Muscle of leg (tissue), 11 donors: ENCODE data around the gene PHYH. TPM values are rescaled to one million over a fixed set of nuclear protein-coding genes. Genes with fewer than 3 reads are reported as not detected.
"Not testable (repeated sequence)": the region's sequence is repeated elsewhere in the genome, so short reads cannot be mapped to it uniquely, and the experiment has no call there.

ENCODE experiments used
- DNase-seq: peaks from one replicate; pipeline ENCODE4 v3.0.0; 2013
- H3K27ac ChIP-seq: one replicate; pipeline ENCODE4 v1.5.1; 2013; ENCODE audit warnings: mild to moderate bottlenecking, low read length, control low read depth
- H3K27me3 ChIP-seq: one replicate; pipeline ENCODE4 v1.6.1; 2013; ENCODE audit warnings: low read length; ENCODE audit not compliant: control insufficient read depth, insufficient read depth
- H3K36me3 ChIP-seq: one replicate; pipeline ENCODE4 v1.6.1; 2013; ENCODE audit warnings: low read length; ENCODE audit not compliant: control insufficient read depth, insufficient read depth
- H3K4me1 ChIP-seq: one replicate; pipeline ENCODE4 v1.6.1; 2013; ENCODE audit warnings: low read length; ENCODE audit not compliant: control insufficient read depth, insufficient read depth
- H3K4me3 ChIP-seq: one replicate; pipeline ENCODE4 v1.5.1; 2013; ENCODE audit warnings: low read length, control low read depth
- H3K9me3 ChIP-seq: replicated peaks from 2 replicates; pipeline ENCODE4 v1.6.1; 2013; ENCODE audit warnings: low read depth, low read length; ENCODE audit not compliant: control insufficient read depth
- WGBS: methylation state at CpG from one replicate; pipeline ENCODE4 v1.1.5; 2013; ENCODE audit warnings: missing lambda C conversion rate; ENCODE audit not compliant: insufficient coverage; 5-methylcytosine and 5-hydroxymethylcytosine counted together
- polyA plus RNA-seq, 8 donors: library from polyadenylated mRNA; unstranded; fragments of 120-200 nt; gene quantifications; one replicate each; pipeline versions ENCODE4 v1.2.1 to v1.2.3, GENCODE V29; 2013; ENCODE audit warnings: inconsistent platforms in 1 of 8, low replicate concordance in 1 of 8; ENCODE audit not compliant: insufficient read length in 8 of 8, insufficient read depth in 1 of 8
- total RNA-seq: library from RNA; stranded (reverse); fragments of 120-200 nt; gene quantifications from one replicate; pipeline ENCODE4 v1.2.4, GENCODE V29; 2013

PHYH gene
- total and polyA plus RNA-seq, 9 donors, result 28.4 to 43.2 (median 34.6) TPM

DNA sequence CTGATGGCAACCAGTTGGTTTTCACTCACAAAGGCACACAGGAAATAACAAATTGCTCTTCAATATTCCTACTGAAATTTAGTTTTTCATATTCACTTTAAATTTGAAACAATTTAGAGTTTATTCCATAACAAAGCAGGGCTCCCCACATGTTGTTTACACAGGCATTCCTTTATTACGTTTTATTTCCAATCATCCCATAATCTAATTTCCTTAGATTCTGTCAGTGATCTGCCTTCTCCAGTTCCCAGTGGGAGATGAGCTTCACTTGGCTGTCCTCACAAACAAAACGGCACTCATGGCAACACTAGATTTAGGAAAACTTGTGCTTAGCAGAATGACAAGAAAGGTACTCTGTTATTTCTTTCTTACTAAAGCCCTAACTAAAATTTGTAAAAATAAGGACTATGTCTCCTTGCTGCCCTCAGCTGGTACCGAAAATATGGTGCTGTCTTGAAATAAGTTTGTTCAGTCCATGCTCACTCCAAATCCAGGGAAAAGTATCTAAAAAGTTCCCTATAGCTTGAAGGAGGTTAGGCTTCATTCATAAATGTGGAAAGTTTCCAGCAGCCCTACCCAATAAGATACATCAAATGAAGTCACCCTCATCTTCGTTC lies 23.0 kb downstream of the PHYH start:
- peaks cover 18% of the 10 kb centered on the region for H3K36me3 ChIP-seq
- no peak overlapping the region for H3K27ac ChIP-seq
- H3K4me1 ChIP-seq, result peaks cover 12% of the 10 kb centered on the region
- no peaks in the 10 kb centered on the region for H3K9me3 ChIP-seq
- no peaks in the 10 kb centered on the region for H3K27me3 ChIP-seq
- no peak overlapping the region for H3K4me3 ChIP-seq
- WGBS, result 0% methylated on average over 1 of the region's 4 CpGs
- DNase-seq, result peak; percentile 63

- H3K9me3 ChIP-seq, H3K27ac ChIP-seq, H3K27me3 ChIP-seq, DNase-seq, H3K4me3 ChIP-seq: not testable (repeated sequence)
- no CpG with 5 or more reads among the region's 11 CpGs for WGBS
- Histone ChIP-seq H3K4me1 (peaks cover 19% of the 10 kb centered on the region), H3K36me3 (peaks cover 14% of the 10 kb centered on the region)
Measured at GRCh38 chr10:13276146-13276545, 23.7 kb downstream of the PHYH start.

GRCh38 chr10:13272164-13272571 lies 27.7 kb downstream of the PHYH start:
- WGBS, result 14% methylated on average over 11 of the region's 12 CpGs
- Histone ChIP-seq H3K4me1 (peaks cover 22% of the 10 kb centered on the region), H3K9me3 (no peaks in the 10 kb centered on the region), H3K36me3 (no peaks in the 10 kb centered on the region), H3K27me3 (no peaks in the 10 kb centered on the region), H3K4me3 (no peak overlapping the region), H3K27ac (peak overlapping the region; percentile 64)
- peak; percentile 91 for DNase-seq

DNA sequence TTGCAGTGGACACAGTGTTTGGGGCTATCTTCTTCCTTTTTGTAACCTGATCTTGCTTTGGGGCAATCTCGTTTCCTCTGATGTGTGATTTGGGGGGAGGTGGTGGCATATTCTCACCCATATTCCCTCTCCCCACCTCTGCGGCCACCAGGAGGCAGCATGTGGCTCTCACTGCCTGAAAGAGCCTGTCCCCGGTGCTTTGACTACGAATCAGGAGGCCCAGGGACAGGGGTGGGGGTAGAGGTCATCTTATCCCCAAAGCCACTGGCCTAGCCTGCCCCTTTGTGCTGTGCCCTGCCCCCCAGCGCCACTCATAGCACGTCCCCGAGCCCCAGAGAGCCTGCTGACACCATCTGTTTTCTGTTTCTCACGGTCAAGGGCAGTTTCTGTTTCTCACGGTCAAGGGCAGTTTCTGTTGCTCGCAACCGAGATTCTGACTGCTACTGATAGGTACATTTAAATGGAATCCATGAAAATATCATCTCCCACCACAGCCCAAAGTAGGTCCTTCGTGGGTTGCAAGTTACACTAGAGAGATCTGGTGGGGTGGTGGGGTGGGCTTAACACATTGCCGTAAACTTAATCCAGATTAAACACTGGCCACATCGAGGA lies 28.2 kb downstream of the PHYH start:
- no peak overlapping the region for H3K4me3 ChIP-seq
- 25% methylated on average over 2 of the region's 14 CpGs for WGBS
- H3K27ac ChIP-seq, result peak overlapping the region; percentile 64

DNA sequence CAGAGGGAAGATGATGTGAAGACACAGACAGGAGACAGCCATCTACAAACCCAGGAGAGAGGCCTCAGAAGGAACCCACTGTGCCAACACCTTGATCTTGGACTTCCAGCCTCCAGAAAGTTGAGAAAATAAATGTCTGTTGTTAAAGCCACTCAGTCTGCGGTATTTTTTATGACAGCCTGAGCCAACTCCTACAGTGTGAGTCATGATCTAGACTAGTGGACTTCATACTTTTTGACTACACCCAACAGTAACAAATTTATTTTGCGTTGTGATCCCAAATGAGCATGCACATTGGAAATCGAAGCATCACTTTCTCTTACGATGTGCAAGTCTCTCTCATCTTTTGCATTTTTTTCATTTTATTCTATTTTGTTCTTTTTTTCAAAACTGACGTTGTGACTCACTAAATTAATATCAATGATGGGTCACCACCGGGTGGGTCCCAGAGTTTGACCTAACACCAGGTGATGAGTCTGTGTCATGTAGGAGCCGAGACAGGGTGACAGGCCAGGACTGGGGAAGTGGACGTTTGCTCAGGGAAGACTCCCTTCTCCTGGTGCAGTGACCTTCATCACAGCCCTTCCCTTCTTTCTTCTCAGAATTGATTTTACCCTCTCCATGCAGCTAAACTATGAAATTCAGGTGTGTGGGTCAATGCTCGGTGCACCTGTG lies 28.9 kb downstream of the PHYH start:
- Histone ChIP-seq H3K4me3 (no peak overlapping the region), H3K27ac (peak overlapping the region; percentile 64), H3K27me3 (no peaks in the 10 kb centered on the region), H3K4me1 (peaks cover 22% of the 10 kb centered on the region), H3K36me3 (no peaks in the 10 kb centered on the region), H3K9me3 (no peaks in the 10 kb centered on the region)
- 83% methylated on average over 1 of the region's 9 CpGs for WGBS
- DNase-seq, result peak; percentile 54

More for the DNA sequence above, 28.2 kb downstream of the PHYH start:
- DNase-seq, result peak; percentile 32
- no peaks in the 10 kb centered on the region for H3K27me3 ChIP-seq
- peaks cover 22% of the 10 kb centered on the region for H3K4me1 ChIP-seq
- H3K9me3 ChIP-seq, result no peaks in the 10 kb centered on the region
- H3K36me3 ChIP-seq, result no peaks in the 10 kb centered on the region

DNA sequence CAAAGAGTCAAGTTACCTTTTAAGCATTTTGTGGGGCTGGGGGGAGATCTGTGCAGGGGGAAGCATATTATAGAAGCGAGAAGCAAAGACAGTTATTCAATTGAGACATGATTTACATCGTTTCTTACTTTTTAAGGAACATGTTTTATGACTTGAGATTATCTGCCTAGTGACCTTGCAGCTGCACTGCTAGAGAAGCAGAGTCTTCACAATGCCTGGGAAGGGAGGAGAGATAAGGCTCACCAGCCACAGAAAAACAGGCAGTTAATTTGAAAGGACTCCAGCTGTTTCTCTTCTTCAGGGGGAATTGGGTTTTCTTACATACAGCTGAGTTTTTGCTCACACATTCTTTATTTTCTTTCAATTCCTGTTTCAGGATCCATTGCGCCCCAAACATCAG lies 31.0 kb downstream of the PHYH start:
- DNase-seq, result no peak
- 14% methylated on average over 2 of the region's 3 CpGs for WGBS
- Histone ChIP-seq H3K27ac (no peak overlapping the region), H3K27me3 (no peaks in the 10 kb centered on the region), H3K4me1 (peaks cover 22% of the 10 kb centered on the region), H3K9me3 (no peaks in the 10 kb centered on the region), H3K36me3 (no peaks in the 10 kb centered on the region), H3K4me3 (no peak overlapping the region)

DNA sequence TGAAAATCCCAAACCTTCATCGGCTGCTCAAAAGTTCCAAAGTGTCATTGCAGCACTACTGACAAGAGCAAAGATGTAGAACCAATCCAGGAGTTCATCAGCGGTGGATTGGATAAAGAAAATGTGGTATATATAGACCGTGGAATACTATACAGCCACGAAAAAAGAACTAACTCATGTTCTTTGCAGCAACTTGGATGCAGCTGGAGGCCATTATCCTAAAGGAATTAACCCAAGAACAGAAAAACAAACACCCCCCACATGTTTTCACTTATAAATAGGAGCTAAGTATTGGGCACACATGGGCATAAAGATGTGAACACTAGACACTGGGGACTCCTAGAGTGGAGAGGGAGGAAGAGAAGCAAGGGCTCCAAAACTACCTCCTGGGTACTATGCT lies 31.6 kb downstream of the PHYH start:
- Histone ChIP-seq H3K4me3 (no peak overlapping the region), H3K4me1 (peaks cover 22% of the 10 kb centered on the region), H3K36me3 (no peaks in the 10 kb centered on the region), H3K9me3 (no peaks in the 10 kb centered on the region), H3K27me3 (no peaks in the 10 kb centered on the region), H3K27ac (no peak overlapping the region)
- DNase-seq, result no peak
- no CpG with 5 or more reads among the region's 4 CpGs for WGBS

GRCh38 chr10:13263591-13263990 lies 36.3 kb downstream of the PHYH start:
- DNase-seq, result no peak
- Histone ChIP-seq H3K9me3 (no peaks in the 10 kb centered on the region), H3K36me3 (no peaks in the 10 kb centered on the region), H3K27me3 (no peaks in the 10 kb centered on the region), H3K27ac (no peak overlapping the region), H3K4me3 (no peak overlapping the region), H3K4me1 (peaks cover 2% of the 10 kb centered on the region)
- WGBS, result 85% methylated on average over 6 of the region's 7 CpGs

DNA sequence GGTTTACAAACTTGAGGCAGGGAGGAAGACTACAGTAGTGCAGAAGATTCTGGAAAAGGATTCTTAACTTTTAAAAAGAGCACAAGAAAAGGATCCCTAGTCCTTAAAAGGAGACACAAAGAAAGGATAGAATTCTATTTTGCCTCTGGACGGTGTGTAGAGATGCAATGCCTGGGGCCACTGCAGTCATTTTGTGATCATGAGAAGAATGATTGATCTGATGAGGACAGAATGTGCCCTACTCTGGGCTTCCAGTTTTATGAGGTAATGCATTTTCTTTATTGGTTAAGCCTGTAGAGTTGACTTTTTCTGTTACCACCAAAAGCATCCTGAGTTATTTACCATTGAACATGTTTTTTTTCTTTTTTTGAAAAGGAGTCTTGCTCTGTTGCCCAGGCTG lies 37.4 kb downstream of the PHYH start:
- H3K4me1 ChIP-seq, result no peaks in the 10 kb centered on the region
- no peaks in the 10 kb centered on the region for H3K27me3 ChIP-seq
- DNase-seq, result no peak
- H3K9me3 ChIP-seq, result no peaks in the 10 kb centered on the region
- 100% methylated on average over 1 of the region's 1 CpG for WGBS
- no peak overlapping the region for H3K4me3 ChIP-seq
- H3K36me3 ChIP-seq, result no peaks in the 10 kb centered on the region
- H3K27ac ChIP-seq, result no peak overlapping the region

GRCh38 chr10:13257621-13258140 lies 42.2 kb downstream of the PHYH start:
- no peaks in the 10 kb centered on the region for H3K4me1 ChIP-seq
- no peak overlapping the region for H3K4me3 ChIP-seq
- WGBS, result no CpG with 5 or more reads among the region's 5 CpGs
- no peaks in the 10 kb centered on the region for H3K36me3 ChIP-seq
- no peak for DNase-seq
- no peak overlapping the region for H3K27ac ChIP-seq
- no peaks in the 10 kb centered on the region for H3K27me3 ChIP-seq
- H3K9me3 ChIP-seq, result no peaks in the 10 kb centered on the region
